Astrocyte (in vitro differentiated cells and primary cell): ENCODE data around the gene SMAD3. TPM values are rescaled to one million over a fixed set of nuclear protein-coding genes. Genes with fewer than 3 reads are reported as not detected.

Source experiments
- DNase-seq: peaks from one replicate; pipeline ENCODE4 v3.0.0-alpha.2; 2010; ENCODE audit warnings: low read depth
- FAIRE-seq: peaks from 2 replicates; lab custom pipeline; 2011; peaks lifted over from hg19 to GRCh38; lab: Jason Lieb, UNC
- H2AFZ ChIP-seq: 2 replicates; pipeline ENCODE4 v1.6.0; 2012; ENCODE audit warnings: low read depth, low read length, inconsistent platforms
- H3K27ac ChIP-seq: 2 replicates; pipeline ENCODE4 v1.5.1; 2011; ENCODE audit warnings: low read depth, low read length, inconsistent platforms
- H3K27me3 ChIP-seq: 2 replicates; pipeline ENCODE4 v1.6.0; 2011; ENCODE audit warnings: low read length, inconsistent platforms; ENCODE audit not compliant: insufficient read depth
- H3K36me3 ChIP-seq: 2 replicates; pipeline ENCODE4 v1.5.1; 2011; ENCODE audit warnings: low read length, inconsistent platforms; ENCODE audit not compliant: insufficient read depth
- H3K4me1 ChIP-seq: 2 replicates; pipeline ENCODE4 v1.5.1; 2011; ENCODE audit warnings: low read length, inconsistent platforms; ENCODE audit not compliant: insufficient read depth
- H3K4me2 ChIP-seq: 2 replicates; pipeline ENCODE4 v1.6.0; 2012; ENCODE audit warnings: low read length, inconsistent platforms
- H3K4me3 ChIP-seq: 2 replicates; pipeline ENCODE4 v1.5.1; 2011; ENCODE audit warnings: low read depth, mild to moderate bottlenecking, low read length, inconsistent platforms; ENCODE audit not compliant: insufficient read depth
- H3K79me2 ChIP-seq: 2 replicates; pipeline ENCODE4 v1.6.0; 2012; ENCODE audit warnings: mild to moderate bottlenecking, low read length, inconsistent platforms; ENCODE audit not compliant: insufficient read depth
- H3K9ac ChIP-seq: 2 replicates; pipeline ENCODE4 v1.6.0; 2012; ENCODE audit warnings: mild to moderate bottlenecking, low read length, inconsistent platforms
- H3K9me3 ChIP-seq: 2 replicates; pipeline ENCODE4 v1.5.1; 2012; ENCODE audit warnings: low read depth, mild to moderate bottlenecking, low read length, inconsistent platforms; ENCODE audit not compliant: insufficient read depth
- H4K20me1 ChIP-seq: 2 replicates; pipeline ENCODE4 v1.6.0; 2012; ENCODE audit warnings: low read length, inconsistent platforms; ENCODE audit not compliant: insufficient read depth
- H3K27ac Mint-ChIP-seq: one replicate; pipeline ENCODE4 v1.8.0; 2021; ENCODE audit warnings: mild to moderate bottlenecking, mixed read lengths; ENCODE audit not compliant: unreplicated experiment
- H3K27me3 Mint-ChIP-seq: one replicate; pipeline ENCODE4 v1.8.0; 2021; ENCODE audit warnings: low read depth, mixed read lengths; ENCODE audit not compliant: unreplicated experiment
- H3K36me3 Mint-ChIP-seq: one replicate; pipeline ENCODE4 v1.8.0; 2021; ENCODE audit warnings: low read depth, mixed read lengths; ENCODE audit not compliant: unreplicated experiment
- H3K4me1 Mint-ChIP-seq: one replicate; pipeline ENCODE4 v1.8.0; 2021; ENCODE audit warnings: low read depth, mixed read lengths; ENCODE audit not compliant: unreplicated experiment
- H3K4me3 Mint-ChIP-seq: one replicate; pipeline ENCODE4 v1.8.0; 2021; ENCODE audit warnings: mild to moderate bottlenecking, moderate library complexity, mixed read lengths; ENCODE audit not compliant: unreplicated experiment
- H3K9me3 Mint-ChIP-seq: one replicate; pipeline ENCODE4 v1.8.0; 2021; ENCODE audit warnings: mild to moderate bottlenecking, mixed read lengths; ENCODE audit not compliant: unreplicated experiment
- CTCF ChIP-seq: IDR thresholded peaks from 2 replicates; pipeline ENCODE4 v1.5.1; 2011; ENCODE audit warnings: low read depth, mild to moderate bottlenecking, inconsistent platforms, low read length, moderate library complexity; ENCODE audit not compliant: insufficient read depth
- EZH2 ChIP-seq: IDR thresholded peaks from 2 replicates; pipeline ENCODE4 v1.6.1; 2012; ENCODE audit warnings: mild to moderate bottlenecking, low read length, inconsistent platforms; ENCODE audit not compliant: insufficient read depth
- total RNA-seq: library from RNA; stranded (reverse); gene quantifications from 2 replicates; pipeline ENCODE4 v1.2.1, GENCODE V29; 2021

The SMAD3 gene
- total RNA-seq, 1 donor from 2014 or later, result 78.0 TPM

- Histone ChIP-seq H3K27ac (peak overlapping the region; percentile 97), H2AFZ (no peak overlapping the region), H3K4me2 (peak overlapping the region; percentile 68), H3K79me2 (no peaks in the 10 kb centered on the region), H3K4me1 (peaks cover 36% of the 10 kb centered on the region), H3K9me3 (no peaks in the 10 kb centered on the region), H4K20me1 (no peaks in the 10 kb centered on the region), H3K4me3 (no peak overlapping the region), H3K9ac (peak overlapping the region; percentile 67), H3K27me3 (no peaks in the 10 kb centered on the region), H3K36me3 (no peaks in the 10 kb centered on the region)
- TF ChIP-seq CTCF (no peak), EZH2 (no peak)
- FAIRE-seq (no peak), DNase-seq (no peak)
- peaks cover 38% of the 10 kb centered on the region for H3K4me1 Mint-ChIP-seq
- peaks cover 5% of the 10 kb centered on the region for H3K27me3 Mint-ChIP-seq
- no peak overlapping the region for H3K4me3 Mint-ChIP-seq
- no peaks in the 10 kb centered on the region for H3K9me3 Mint-ChIP-seq
- no peaks in the 10 kb centered on the region for H3K36me3 Mint-ChIP-seq
- H3K27ac Mint-ChIP-seq, result peak overlapping the region; percentile 71
Observed at GRCh38 chr15:67050062-67050461, 15.3 kb upstream of the SMAD3 start.

- Histone ChIP-seq H3K4me1 (peaks cover 36% of the 10 kb centered on the region), H3K9me3 (no peaks in the 10 kb centered on the region), H4K20me1 (no peaks in the 10 kb centered on the region), H3K4me2 (no peak overlapping the region), H3K9ac (peak overlapping the region; percentile 32), H2AFZ (no peak overlapping the region), H3K79me2 (no peaks in the 10 kb centered on the region), H3K27ac (no peak overlapping the region), H3K4me3 (no peak overlapping the region), H3K36me3 (no peaks in the 10 kb centered on the region), H3K27me3 (no peaks in the 10 kb centered on the region)
- peaks cover 38% of the 10 kb centered on the region for H3K4me1 Mint-ChIP-seq
- FAIRE-seq, result no peak
- peak overlapping the region; percentile 85 for H3K27ac Mint-ChIP-seq
- peak overlapping the region; percentile 50 for H3K4me3 Mint-ChIP-seq
- peaks cover 5% of the 10 kb centered on the region for H3K27me3 Mint-ChIP-seq
- no peak for DNase-seq
- H3K9me3 Mint-ChIP-seq, result no peaks in the 10 kb centered on the region
- TF ChIP-seq CTCF (no peak), EZH2 (no peak)
- H3K36me3 Mint-ChIP-seq, result no peaks in the 10 kb centered on the region
Observed at GRCh38 chr15:67050522-67051087, 14.8 kb upstream of the SMAD3 start.
